GM12878 (cell line): ENCODE data around the gene ZNF101. TPM values are rescaled to one million over a fixed set of nuclear protein-coding genes. Genes with fewer than 3 reads are reported as not detected.
A peak's percentile ranks its signal among the peaks of the same experiment; 100 is the strongest.

Experiments
- BCLAF1 ChIP-seq: fragments of 450-650 bp; IDR thresholded peaks from 2 replicates; pipeline ENCODE4 v1.6.1; 2017; ENCODE audit warnings: antibody characterized with exemption, mild to moderate bottlenecking, moderate library complexity
- BHLHE40 ChIP-seq, 2 experiments: fragments of 450-650 bp in 1 of 2; IDR thresholded peaks; 2 replicates each; pipeline ENCODE4 v1.6.1; 2011 to 2017; ENCODE audit warnings: low read depth in 2 of 2, borderline replicate concordance in 1 of 2, improper control_type of control experiment in 1 of 2, low read length in 1 of 2, mild to moderate bottlenecking in 1 of 2
- CREM ChIP-seq: IDR thresholded peaks from 2 replicates; pipeline ENCODE4 v1.6.1; 2014; ENCODE audit warnings: antibody characterized with exemption, low read depth
- CUX1 ChIP-seq: IDR thresholded peaks from 2 replicates; pipeline ENCODE4 v1.6.1; 2012; ENCODE audit warnings: improper control_type of control experiment, low read depth, low read length; ENCODE audit not compliant: insufficient replicate concordance
- E4F1 ChIP-seq: fragments of 450-650 bp; IDR thresholded peaks from 2 replicates; pipeline ENCODE4 v1.6.1; 2018; ENCODE audit warnings: borderline replicate concordance, mild to moderate bottlenecking; ENCODE audit not compliant: partially characterized antibody
- FOS ChIP-seq: IDR thresholded peaks from 3 replicates; pipeline ENCODE4 v1.6.1; 2011; ENCODE audit warnings: borderline replicate concordance; ENCODE audit not compliant: insufficient read length; ENCODE audit errors: extremely low read depth
- FOXK2 ChIP-seq: fragments of 450-650 bp; IDR thresholded peaks from 2 replicates; pipeline ENCODE4 v1.6.1; 2017; ENCODE audit warnings: mild to moderate bottlenecking, moderate library complexity
- GATAD2B ChIP-seq: fragments of 450-650 bp; conservative IDR thresholded peaks from 2 replicates; pipeline ENCODE4 v1.6.1; 2017; ENCODE audit warnings: low read depth, mild to moderate bottlenecking, moderate library complexity
- MEF2A ChIP-seq: IDR thresholded peaks from 2 replicates; pipeline ENCODE4 v1.6.1; 2011; ENCODE audit warnings: low read depth, mild to moderate bottlenecking, low read length, moderate library complexity; ENCODE audit not compliant: insufficient read depth
- MLLT1 ChIP-seq: fragments of 450-650 bp; IDR thresholded peaks from 2 replicates; pipeline ENCODE4 v1.6.1; 2016; ENCODE audit warnings: mild to moderate bottlenecking
- PBX3 ChIP-seq: IDR thresholded peaks from 2 replicates; pipeline ENCODE4 v1.6.1; 2011; ENCODE audit warnings: mild to moderate bottlenecking, low read depth, low read length, moderate library complexity; ENCODE audit not compliant: insufficient replicate concordance
- ZNF622 ChIP-seq: fragments of 450-650 bp; IDR thresholded peaks from 2 replicates; pipeline ENCODE4 v1.6.1; 2017; ENCODE audit warnings: mild to moderate bottlenecking, inconsistent platforms
- polyA plus RNA-seq, 11 experiments: library from polyadenylated mRNA; depleted of rRNA in 4 of 11; unstranded in 6 of 11; stranded (reverse) in 5 of 11; fragments of >200 nt; fragmentation: Nextera tagmentation in 4 of 11; fragmentation: Illumina TruSeq in 1 of 11; extraction: Ambion mirVana in 4 of 11; extraction: Trizol in 1 of 11; gene quantifications; 1 replicate in 1 of 11; 2 replicates in 10 of 11; pipeline versions ENCODE4 v1.2.1 to v1.2.3, GENCODE V29; 2011 to 2016; ENCODE audit warnings: inconsistent platforms in 2 of 11, missing spikeins in 2 of 11, low read depth in 1 of 11
- total RNA-seq, 4 experiments: library from RNA; depleted of rRNA in 3 of 4; stranded (reverse); fragments of >200 nt in 3 of 4; fragmentation: Illumina TruSeq in 1 of 4; extraction: Trizol in 1 of 4; gene quantifications; 2 replicates each; pipeline versions ENCODE4 v1.2.1 to v1.2.3, GENCODE V29; 2013 to 2021

ZNF101 gene
- total and polyA plus RNA-seq, 10 of the 15 experiments (the other 5 are each of a cell fraction or from before 2014, with no cell fraction given) = 15.2 to 40.5 (median 19.8) TPM

- TF ChIP-seq PBX3 (no peak), FOXK2 (no peak), GATAD2B (peak; percentile 83), ZNF622 (no peak), BCLAF1 (no peak), MLLT1 (0 out of 2 replicates have a peak, but pooled peaks have one; percentile 12), E4F1 (no peak), CUX1 (no peak), MEF2A (no peak), CREM (no peak), FOS (no peak), BHLHE40 (IDR thresholded peaks at IDR 0.05; ENCODE audit: borderline replicate concordance in 1 of 2, low read depth in 2 of 2, low read length in 1 of 2) (no peak; a peak in 1 of 4 replicates)
These were observed 25.2 kb upstream of the ZNF101 start, which contains the start of gene GMIP (continued) for GRCh38 chr19:19643158-19644053.
